Activated B cell treated with CpG ODN at 0.5 μM for 24 hours (primary cell): ENCODE data around the gene TMEM256. TPM values are rescaled to one million over a fixed set of nuclear protein-coding genes. Genes with fewer than 3 reads are reported as not detected.

Source experiments
- ATAC-seq: fragments of 200-7000 bp; cut with Tn5 transposase; one replicate; pipeline ENCODE4 v1.10.0; 2021; ENCODE audit warnings: low read depth, mild to moderate bottlenecking, moderate library complexity
- CTCF ChIA-PET: fragments of 350-600 bp; sonication (Branson Sonifier 250); formaldehyde crosslinking; loops from one replicate; lab custom pipeline; 2021; ENCODE audit warnings: antibody characterized with exemption; lab: Charles Lee
- POLR2A ChIA-PET: fragments of 350-600 bp; sonication (Branson Sonifier 250); formaldehyde crosslinking; loops from one replicate; lab custom pipeline; 2021; ENCODE audit warnings: antibody characterized with exemption; lab: Charles Lee
- DNase-seq: peaks from one replicate; pipeline ENCODE4 v3.0.0; 2022
- H3K27ac Mint-ChIP-seq: one replicate; pipeline ENCODE4 v1.8.0; 2020; ENCODE audit warnings: mixed read lengths
- H3K27me3 Mint-ChIP-seq: one replicate; pipeline ENCODE4 v1.8.0; 2021; ENCODE audit warnings: mixed read lengths
- H3K36me3 Mint-ChIP-seq: one replicate; pipeline ENCODE4 v1.8.0; 2021; ENCODE audit warnings: low read depth, mixed read lengths
- H3K4me1 Mint-ChIP-seq: one replicate; pipeline ENCODE4 v1.8.0; 2021; ENCODE audit warnings: mixed read lengths
- H3K4me3 Mint-ChIP-seq: one replicate; pipeline ENCODE4 v1.8.0; 2020; ENCODE audit warnings: mild to moderate bottlenecking, mixed read lengths
- H3K9me3 Mint-ChIP-seq: one replicate; pipeline ENCODE4 v1.8.0; 2020; ENCODE audit warnings: mixed read lengths
- intact Hi-C: fragments of 100-400 bp; cut with micrococcal nuclease; formaldehyde crosslinking; loops from one replicate; pipeline ENCODE4 v1.15.1; 2024
- total RNA-seq: library from RNA; stranded (reverse); gene quantifications from 2 replicates; pipeline ENCODE4 v1.2.3, GENCODE V29; 2022
- TF ChIP-seq, protein P1 (sequence below): fragments of 200-600 bp; IDR thresholded peaks from one replicate; pipeline ENCODE4 v1.8.0; 2022; ENCODE audit warnings: antibody characterized with exemption, mild to moderate bottlenecking

TMEM256 gene
- total RNA-seq, 1 donor from 2014 or later, result 98.2 TPM

DNA sequence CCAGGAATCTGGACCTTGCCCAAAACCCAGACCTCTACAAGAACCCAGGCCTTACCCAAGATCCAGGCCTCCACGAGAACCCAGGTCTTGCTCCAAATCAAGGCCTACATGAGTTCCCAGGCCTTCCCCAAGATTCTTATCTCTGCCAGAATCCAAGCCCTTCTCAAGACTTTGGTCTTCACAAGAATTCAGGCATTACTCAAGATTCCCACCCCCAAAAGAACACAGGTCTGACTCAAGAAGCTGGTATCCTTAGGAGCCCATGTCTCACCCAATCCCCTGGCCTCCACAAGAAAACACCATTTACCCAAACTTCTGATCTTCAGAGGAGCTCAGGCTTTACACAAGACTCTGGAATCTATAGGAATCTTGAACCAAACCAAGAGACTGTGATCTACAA, 27.3 kb upstream of the TMEM256 start:
- DNase-seq, result no peak
- Mint-ChIP-seq H3K4me1 (peaks cover 11% of the 10 kb centered on the region), H3K4me3 (no peak overlapping the region), H3K27me3 (peaks cover under 1% of the 10 kb centered on the region), H3K9me3 (no peaks in the 10 kb centered on the region), H3K36me3 (peaks cover 1% of the 10 kb centered on the region), H3K27ac (no peak overlapping the region)
- ChIA-PET POLR2A (no interaction called here), CTCF (interaction anchor here (0.8 kb wide), 1 partner anchor 151 kb away, joined by 3 read pairs; no protein-coding TSS in a partner anchor)
- intact Hi-C loops, result no loop called here
- no peak for ATAC-seq
- TF ChIP-seq, protein P1, sequence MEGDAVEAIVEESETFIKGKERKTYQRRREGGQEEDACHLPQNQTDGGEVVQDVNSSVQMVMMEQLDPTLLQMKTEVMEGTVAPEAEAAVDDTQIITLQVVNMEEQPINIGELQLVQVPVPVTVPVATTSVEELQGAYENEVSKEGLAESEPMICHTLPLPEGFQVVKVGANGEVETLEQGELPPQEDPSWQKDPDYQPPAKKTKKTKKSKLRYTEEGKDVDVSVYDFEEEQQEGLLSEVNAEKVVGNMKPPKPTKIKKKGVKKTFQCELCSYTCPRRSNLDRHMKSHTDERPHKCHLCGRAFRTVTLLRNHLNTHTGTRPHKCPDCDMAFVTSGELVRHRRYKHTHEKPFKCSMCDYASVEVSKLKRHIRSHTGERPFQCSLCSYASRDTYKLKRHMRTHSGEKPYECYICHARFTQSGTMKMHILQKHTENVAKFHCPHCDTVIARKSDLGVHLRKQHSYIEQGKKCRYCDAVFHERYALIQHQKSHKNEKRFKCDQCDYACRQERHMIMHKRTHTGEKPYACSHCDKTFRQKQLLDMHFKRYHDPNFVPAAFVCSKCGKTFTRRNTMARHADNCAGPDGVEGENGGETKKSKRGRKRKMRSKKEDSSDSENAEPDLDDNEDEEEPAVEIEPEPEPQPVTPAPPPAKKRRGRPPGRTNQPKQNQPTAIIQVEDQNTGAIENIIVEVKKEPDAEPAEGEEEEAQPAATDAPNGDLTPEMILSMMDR, result no peak

DNA sequence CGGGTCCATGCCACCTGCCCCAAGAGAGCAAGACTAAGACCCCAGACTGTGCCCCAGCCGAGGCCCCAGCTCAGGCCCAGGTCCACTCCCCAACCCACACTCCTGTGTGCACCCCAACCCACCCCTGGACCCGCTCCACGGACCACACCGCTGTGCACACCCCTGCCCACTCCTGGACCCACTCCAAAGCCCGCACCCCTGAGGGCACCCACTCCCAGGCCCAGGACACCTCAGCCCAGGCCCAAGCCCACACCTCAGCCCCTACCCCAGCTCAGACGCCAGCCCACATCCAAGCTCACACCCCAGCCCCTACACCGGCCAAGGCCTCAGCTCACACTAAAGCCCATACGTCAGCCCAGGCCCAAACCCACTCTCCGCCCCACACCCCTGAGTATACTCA, 25.8 kb upstream of the TMEM256 start:
- intact Hi-C loops, result no loop called here
- DNase-seq (no peak), ATAC-seq (no peak)
- no peak overlapping the region for H3K4me3 Mint-ChIP-seq
- ChIA-PET POLR2A (no interaction called here), CTCF (no interaction called here)
- TF ChIP-seq, protein P1, result no peak
- H3K27ac Mint-ChIP-seq, result no peak overlapping the region
- H3K27me3 Mint-ChIP-seq, result peaks cover 5% of the 10 kb centered on the region
- no peaks in the 10 kb centered on the region for H3K36me3 Mint-ChIP-seq
- H3K4me1 Mint-ChIP-seq, result no peaks in the 10 kb centered on the region
- H3K9me3 Mint-ChIP-seq, result no peaks in the 10 kb centered on the region

DNA sequence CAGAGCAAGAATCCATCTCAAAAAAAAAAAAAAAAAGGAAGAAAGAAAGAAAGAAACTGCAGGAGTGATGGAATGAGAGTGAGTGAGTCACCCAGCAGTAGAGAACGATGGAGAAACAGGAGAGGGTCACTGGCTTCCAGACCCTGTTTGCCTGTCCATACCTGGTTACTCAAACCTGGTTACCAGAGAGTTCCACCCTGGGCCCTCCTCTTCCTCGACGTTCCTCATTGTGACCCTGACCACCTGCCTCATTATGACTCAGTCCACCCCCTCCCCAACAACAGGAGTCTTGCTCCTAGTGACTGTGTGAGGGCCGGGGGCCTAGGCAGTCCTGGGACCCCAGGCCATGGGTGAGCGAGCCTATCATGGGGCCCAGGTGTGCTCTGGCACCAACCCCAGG, 24.7 kb upstream of the TMEM256 start, which contains the start of gene SPEM3:
TSS of gene SPEM3 (plus strand) at position 301 of the 400 bp plus-strand sequence. CDS start at position 347, 46 bp downstream.
- intact Hi-C loops, result no loop called here
- Mint-ChIP-seq H3K36me3 (no peaks in the 10 kb centered on the region), H3K4me3 (no peak within 1 kb of the TSS), H3K27me3 (peaks cover 5% of the 10 kb centered on the region), H3K9me3 (no peaks in the 10 kb centered on the region), H3K27ac (no peak within 1 kb of the TSS), H3K4me1 (no peaks in the 10 kb centered on the region)
- TF ChIP-seq, protein P1, result no peak
- ATAC-seq (no peak), DNase-seq (no peak)
- ChIA-PET CTCF (no interaction called here), POLR2A (interaction anchor here (0.6 kb wide), 1 partner anchor 378 kb away, joined by 9 read pairs; no protein-coding TSS in a partner anchor)

DNA sequence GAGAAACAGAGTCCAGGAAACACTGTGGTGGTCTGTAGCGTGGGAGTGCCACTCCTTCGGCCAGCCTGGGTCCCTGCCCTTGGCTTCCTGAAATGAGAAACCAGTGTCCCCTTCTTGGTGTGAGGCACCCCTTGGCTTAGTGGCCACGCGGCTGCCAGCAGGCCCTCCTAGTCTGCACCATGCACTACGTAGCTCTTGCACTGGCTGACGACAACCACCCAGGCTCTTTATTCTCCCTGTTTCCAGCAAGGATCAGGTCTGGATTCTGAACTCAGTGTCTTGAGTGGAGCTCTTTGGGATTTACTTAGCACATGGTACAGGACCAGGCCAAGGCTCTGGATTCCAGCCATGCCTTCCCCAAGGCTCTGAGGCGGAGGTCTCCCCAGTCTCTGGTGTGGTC, 23.7 kb upstream of the TMEM256 start:
- Mint-ChIP-seq H3K9me3 (no peaks in the 10 kb centered on the region), H3K27ac (no peak overlapping the region), H3K27me3 (peaks cover 5% of the 10 kb centered on the region), H3K4me1 (no peaks in the 10 kb centered on the region), H3K36me3 (no peaks in the 10 kb centered on the region), H3K4me3 (no peak overlapping the region)
- TF ChIP-seq, protein P1, result no peak
- CTCF ChIA-PET, result no interaction called here
- intact Hi-C loops, result no loop called here
- ATAC-seq (no peak), DNase-seq (no peak)
- POLR2A ChIA-PET, result interaction anchor here (0.5 kb wide), 1 partner anchor 138 kb away, joined by 4 read pairs; no protein-coding TSS in a partner anchor

DNA sequence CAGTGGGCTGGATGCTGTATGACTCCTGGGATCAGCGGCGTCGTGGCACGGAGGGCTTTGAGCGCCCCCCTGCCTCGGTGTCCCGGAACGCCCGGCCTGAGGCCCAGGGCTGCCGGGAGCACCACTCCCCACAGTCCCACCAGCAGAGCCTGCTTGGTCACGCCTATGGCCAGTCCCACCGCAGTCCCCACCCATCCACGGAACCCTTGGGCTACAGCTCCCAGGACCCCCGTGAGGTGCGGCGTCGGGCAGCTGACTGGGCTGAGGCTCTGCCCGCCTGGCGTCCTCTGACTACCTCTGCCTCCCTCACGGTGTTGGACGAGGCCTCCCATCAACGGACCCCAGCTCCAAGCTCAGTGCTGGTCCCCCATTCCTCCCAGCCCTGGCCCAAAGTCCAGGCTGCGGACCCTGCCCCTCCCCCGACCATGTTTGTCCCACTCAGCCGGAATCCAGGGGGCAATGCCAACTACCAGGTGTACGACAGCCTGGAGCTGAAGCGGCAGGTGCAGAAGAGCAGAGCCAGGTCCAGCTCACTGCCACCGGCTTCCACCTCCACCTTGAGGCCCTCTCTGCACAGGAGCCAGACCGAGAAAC, 23.1 kb upstream of the TMEM256 start:
- H3K27me3 Mint-ChIP-seq, result peaks cover 5% of the 10 kb centered on the region
- DNase-seq (no peak), ATAC-seq (no peak)
- intact Hi-C loops, result no loop called here
- H3K9me3 Mint-ChIP-seq, result no peaks in the 10 kb centered on the region
- H3K4me1 Mint-ChIP-seq, result no peaks in the 10 kb centered on the region
- ChIA-PET CTCF (no interaction called here), POLR2A (interaction anchor here (0.5 kb wide), 1 partner anchor 139 kb away, joined by 4 read pairs; no protein-coding TSS in a partner anchor)
- H3K27ac Mint-ChIP-seq, result no peak overlapping the region
- no peak overlapping the region for H3K4me3 Mint-ChIP-seq
- no peaks in the 10 kb centered on the region for H3K36me3 Mint-ChIP-seq
- TF ChIP-seq, protein P1, result no peak
